HG02623 (cell line): Measurements from ENCODE around the gene SOX30.

Experiments used
- ATAC-seq: cut with Tn5 transposase; IDR thresholded peaks from one replicate; pipeline ENCODE4 v1.9.1; 2021; ENCODE audit warnings: moderate library complexity; ENCODE audit not compliant: unreplicated experiment

The SOX30 gene

GRCh38 chr5:157578079-157578780 lies 74.0 kb downstream of the SOX30 start:
- no peak for ATAC-seq

GRCh38 chr5:157576678-157577077 lies 75.6 kb downstream of the SOX30 start:
- no peak for ATAC-seq
